Measurements from ENCODE around the gene TMEM92.
"Not testable (repeated sequence)": the region's sequence is repeated elsewhere in the genome, so short reads cannot be mapped to it uniquely, and the experiment has no call there.

TMEM92 gene

DNA sequence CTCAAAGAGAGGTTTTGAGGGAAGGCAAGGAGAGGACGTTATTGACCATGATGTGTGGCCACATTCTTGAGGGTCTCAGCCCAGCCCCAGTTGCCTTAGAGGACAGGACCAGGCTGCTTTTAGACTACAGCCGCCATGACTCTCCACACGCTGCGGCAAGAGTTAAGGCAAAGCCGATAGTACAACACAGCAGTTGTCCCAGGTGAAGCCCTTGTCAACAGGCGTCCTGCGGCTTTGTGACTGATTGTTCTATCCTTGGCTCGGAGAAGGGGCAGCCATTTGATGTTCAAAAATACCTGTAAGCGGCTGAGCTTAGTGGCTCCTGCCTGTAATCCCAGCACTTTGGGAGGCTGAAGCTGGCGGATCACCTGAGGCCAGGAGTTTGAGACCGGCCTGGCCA is 28.8 kb downstream of the TMEM92 start:
- FAIRE-seq, result no peak

DNA sequence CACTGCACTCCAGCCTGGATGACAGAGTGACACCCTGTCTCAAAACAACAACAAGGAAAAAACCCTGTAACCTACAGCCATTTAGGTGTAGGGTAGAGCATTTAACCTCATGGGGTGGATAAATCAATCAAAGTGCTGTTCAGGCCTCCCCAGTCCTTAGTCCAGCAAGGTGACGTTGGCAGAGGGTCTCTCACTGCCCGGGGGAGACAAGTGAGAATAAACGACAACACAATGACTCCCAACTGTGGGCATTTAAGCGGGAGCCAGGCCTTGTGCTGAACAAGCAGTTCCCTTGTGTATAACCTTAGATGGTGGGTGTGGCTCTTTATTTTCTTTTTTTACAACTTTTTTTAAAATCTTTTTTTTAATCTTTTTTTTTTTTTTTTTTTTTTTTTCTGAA is 29.3 kb downstream of the TMEM92 start:
- FAIRE-seq, result no peak

- FAIRE-seq, result no peak
These were observed 30.6 kb downstream of the TMEM92 start for GRCh38 chr17:50304781-50305404.

DNA sequence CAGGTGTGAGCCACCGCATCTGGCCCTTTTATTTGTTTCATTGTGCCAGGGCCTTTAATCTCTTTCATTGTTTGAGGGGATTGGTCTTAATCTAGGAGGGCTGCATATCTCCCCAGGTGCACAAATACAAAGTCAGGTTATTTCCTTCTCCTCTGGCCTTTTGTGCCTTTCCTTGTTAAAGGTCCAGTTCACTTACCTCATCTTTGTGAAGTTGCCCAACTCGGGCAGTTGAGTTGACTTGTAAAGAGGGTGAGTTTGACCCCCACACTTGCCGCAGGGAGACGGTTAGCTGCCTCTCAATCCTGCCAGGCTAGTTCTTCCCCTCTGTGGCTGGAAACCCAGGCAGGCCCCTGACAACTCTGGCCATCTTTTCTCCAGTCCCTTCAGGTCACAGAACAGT is 33.4 kb downstream of the TMEM92 start:
- no peak for FAIRE-seq

DNA sequence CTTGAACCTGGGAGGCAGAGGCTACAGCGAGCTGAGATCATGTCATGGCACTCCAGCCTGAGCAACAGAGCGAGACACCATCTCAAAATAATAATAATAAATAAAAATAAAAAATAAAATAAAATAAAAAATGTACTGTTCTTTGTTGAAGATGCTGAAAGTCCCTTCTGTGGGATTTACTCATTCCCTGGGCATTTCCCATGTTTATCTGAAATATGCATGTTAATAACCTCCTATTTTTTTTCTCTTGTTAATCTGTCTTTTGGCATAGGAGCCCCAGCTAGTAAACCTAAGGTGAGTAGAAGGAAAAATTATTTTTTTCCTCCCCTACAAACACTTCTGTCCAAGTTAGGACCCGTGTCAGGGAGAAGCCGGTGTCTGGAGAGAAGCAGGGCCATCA is 34.4 kb downstream of the TMEM92 start:
- FAIRE-seq, result no peak

GRCh38 chr17:50310455-50311111 is 36.3 kb downstream of the TMEM92 start:
- no peak for FAIRE-seq

DNA sequence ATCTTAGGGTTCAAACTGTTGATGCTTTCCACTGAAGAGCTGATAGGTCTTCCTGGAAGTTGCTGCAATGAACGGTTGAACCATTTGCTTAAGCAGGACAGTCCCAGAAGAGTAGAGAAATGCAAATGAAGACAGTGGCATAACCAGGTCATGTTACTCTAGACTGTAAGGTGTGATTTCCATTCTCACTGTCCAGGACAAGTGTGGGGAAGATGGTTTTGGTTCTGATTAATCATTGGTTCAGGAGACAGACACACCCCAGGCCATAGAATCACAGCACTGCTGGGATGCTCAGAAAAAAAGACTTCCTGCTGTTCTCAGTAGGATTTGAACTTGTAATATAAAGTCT is 36.8 kb downstream of the TMEM92 start:
- no peak for FAIRE-seq

DNA sequence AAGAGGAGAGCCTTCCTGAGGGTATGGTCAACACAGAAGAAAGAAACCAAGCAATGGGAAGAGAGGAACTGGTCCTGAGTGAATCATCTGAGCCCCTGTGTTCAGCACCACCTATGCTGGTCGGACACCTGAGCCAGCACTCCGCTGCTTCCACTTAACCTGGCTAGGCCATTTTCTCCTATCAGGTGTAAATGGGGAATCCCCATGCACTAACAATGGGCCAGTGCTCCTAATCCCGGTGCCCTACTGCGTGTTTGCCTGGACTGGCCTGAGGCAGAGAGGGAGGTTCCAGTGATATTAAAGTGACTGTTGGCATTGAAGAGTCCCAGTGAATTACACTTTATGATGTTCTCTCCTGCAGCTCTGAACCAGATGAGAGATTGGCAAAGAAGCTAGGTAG is 37.2 kb downstream of the TMEM92 start:
- no peak for FAIRE-seq

- no peak for FAIRE-seq
These were observed 38.0 kb downstream of the TMEM92 start for GRCh38 chr17:50312308-50312707.

- FAIRE-seq, result no peak
These were observed 40.3 kb downstream of the TMEM92 start for GRCh38 chr17:50314456-50315011.

DNA sequence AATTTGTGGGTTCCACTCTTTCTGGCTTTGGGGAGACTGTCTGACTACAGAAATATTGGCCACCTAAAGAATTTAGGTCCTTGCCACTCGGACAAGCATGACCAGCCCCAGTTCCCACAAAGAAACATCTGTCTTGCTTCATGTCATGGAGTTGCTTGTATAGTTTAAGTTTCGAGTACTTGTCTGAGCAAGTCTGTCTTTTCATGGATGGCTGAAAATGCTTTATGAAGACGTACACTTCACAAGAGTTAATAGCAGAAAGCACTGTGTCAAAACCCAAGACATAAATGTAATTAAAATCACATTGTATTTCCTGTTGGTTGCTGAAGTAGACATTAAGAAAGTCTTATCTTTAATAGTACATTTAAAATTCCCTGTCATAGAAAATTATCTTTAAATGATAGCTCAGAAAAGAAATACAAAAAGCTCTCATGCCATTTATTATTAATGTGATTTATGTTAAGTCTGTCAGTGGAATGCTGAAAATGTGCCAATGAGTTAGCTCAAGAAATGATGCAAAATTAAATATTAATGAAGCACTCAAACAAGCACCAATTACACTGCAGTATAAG is 41.8 kb downstream of the TMEM92 start:
- no peak for FAIRE-seq

DNA sequence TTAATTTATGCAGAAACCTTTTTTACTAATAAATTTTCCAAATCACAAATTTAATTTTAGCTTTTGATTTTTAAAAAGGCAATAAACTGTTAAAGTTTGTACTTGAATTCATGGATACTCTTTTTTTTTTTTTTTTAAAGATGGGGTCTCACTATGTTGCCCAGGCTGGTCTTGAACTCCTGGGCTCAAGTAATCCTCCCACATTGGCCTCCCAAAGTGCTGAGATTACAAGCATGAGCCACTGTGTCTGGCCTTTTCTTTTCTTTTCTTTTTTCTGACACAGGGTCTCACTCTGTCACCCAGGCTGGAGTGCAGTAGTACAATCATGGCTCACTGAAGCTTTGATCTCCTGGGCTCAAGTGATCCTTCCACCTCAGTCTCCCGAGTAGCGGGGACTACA is 42.4 kb downstream of the TMEM92 start:
- FAIRE-seq, result not testable (repeated sequence)

DNA sequence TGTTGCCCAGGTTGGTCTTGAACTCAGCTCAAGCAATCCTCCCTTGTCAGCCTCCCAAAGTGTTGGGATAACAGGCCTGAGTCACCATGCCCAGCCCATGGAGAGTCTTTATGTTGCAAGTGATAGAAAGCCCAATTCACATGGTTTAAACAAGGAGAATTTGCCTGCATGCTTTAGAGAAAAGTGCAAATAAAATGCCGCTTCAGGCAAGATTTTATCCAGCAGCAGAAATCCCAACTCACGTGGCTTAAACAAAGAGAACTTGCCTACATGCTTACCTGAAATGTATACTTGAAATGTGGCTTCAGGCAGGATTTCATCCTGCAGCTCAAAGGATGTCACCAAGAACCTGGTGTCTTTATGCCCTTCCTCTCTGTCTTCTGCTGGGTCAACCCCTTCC is 42.9 kb downstream of the TMEM92 start:
- FAIRE-seq, result no peak

- FAIRE-seq, result no peak
These were observed 44.4 kb downstream of the TMEM92 start for GRCh38 chr17:50318501-50319285.

DNA sequence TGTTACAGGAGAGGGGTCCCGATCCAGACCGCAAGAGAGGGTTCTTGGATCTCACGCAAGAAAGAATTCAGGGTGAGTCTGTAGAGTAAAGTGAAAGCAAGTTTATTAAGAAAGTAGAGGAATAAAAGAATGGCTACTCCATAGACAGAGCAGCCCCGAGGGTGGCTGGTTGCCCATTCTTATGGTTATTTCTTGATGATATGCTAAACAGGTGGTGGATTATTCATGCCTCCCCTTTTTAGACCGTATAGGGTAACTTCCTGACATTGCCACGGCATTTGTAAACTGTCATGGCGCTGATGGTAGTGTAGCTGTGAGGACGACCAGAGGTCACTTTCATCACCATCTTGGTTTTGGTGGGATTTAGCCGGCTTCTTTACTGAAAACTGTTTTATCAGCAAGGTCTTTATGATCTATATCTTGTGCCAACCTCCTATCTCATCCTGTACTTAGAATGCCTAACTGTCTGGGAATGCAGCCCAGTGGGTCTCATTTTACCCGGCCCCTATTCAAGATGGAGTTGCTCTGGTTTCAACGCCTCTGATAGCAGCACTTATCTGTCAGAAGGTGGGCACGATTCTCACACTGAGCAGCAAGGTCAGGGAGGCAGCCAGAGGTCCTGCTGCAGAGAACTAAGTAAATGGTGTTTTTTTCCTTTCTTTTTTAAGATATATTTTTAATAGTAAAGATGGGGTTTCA is 45.2 kb downstream of the TMEM92 start:
- no peak for FAIRE-seq

DNA sequence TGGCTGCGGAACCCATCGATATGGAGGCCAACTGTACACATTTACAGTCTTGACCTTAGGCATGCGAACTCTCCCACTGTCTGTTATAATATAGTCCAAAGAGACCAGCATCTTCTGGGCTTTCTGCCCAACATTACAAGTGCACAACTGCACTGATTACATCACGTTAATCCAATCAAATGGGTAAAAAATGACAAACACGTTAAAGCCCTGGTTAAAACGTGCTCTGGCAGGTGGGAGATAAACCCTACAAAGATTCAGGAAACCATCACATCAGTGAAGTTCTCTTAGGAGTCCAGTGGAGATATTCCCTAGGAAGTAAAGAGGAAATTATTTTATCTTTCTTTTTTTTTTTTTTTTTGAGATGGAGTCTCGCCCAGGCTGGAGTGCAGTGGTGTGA is 48.0 kb downstream of the TMEM92 start:
- FAIRE-seq, result no peak

DNA sequence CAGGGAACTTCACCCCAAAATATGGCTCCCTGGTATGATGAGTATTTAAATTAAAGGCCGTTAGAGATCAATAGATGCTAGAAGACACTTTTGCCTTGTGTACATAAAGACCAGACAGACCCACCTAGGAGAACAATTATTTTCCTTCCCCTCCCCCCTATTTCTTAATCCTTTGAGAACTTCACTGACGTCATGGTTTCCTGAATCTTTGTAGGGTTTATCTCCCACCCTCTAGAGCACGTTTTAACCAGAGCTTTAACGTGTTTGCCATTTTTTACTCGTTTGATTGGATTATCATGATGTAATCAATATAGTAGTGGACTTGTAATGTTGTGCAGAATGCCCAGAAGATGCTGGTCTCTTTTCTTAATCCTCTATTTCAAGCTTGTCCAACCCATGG is 48.8 kb downstream of the TMEM92 start:
- FAIRE-seq, result no peak

- FAIRE-seq, result no peak
These were observed 51.6 kb downstream of the TMEM92 start for GRCh38 chr17:50325906-50326305.

GRCh38 chr17:50326831-50327364 is 52.6 kb downstream of the TMEM92 start:
- FAIRE-seq, result no peak

DNA sequence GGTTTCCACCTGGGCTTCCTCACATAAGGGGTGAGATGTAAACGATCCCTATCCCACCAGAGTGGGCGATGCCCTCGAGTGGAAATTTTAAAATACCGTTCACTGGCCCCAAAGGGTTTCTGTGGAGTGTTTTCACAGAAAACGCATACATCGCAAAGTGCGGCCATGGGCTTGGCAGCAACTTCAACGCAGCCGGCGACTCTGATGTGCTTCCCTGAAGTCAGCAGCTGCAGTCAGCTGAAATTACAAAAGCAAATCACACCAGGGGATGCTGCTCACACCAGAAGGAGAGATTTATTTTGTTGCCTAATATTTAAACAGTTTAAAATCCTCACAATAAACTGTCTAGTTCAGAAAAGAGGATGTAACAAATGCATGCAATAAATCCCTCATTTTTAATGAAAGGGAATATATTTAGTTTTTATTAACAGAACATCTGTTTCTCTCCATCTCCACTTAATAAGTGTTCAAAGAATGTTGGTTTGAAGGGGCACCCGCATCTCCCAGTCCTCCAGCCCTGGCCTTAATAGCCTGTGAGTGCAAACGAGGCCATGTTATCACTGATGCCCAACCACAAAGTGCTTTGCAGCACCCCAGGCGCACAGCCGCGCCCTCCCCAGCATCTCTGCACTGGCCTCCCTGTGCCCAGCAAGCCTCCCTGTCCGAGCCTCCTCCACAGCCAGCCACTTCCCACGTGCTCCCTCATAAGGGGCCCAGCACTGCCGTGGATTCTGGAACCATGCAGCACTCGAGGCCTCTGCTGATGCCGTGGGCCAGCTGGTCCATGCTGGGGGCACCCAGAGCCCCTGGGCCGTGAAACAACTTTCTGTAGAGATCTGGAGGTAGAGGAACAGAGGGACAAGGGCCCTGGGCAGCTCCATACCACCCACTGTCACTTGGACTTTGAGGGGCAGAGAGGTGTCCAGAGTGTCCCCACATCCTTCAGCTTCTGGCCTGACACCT is 54.4 kb downstream of the TMEM92 start:
- FAIRE-seq, result no peak

GRCh38 chr17:50329716-50330115 is 55.5 kb downstream of the TMEM92 start:
- no peak for FAIRE-seq
